Adrenal gland (tissue), 5 donors: ENCODE results near the gene RAD51B.

Experiments used
- POLR2A ChIP-seq, 2 donors: fragments of 450-650 bp; IDR thresholded peaks; one replicate each; pipeline ENCODE4 v1.6.1; 2017; ENCODE audit warnings: antibody characterized with exemption in 2 of 2, mild to moderate bottlenecking in 2 of 2, moderate library complexity in 1 of 2
- TF ChIP-seq, protein P1 (sequence below), 6 experiments: fragments of 450-650 bp in 4 of 6; fragments of 200-600 bp in 2 of 6; sonication (generic) in 1 of 6; IDR thresholded peaks; 1 replicate in 5 of 6; 2 replicates in 1 of 6; pipeline versions ENCODE4 v1.5.1 to v1.8.0; 2016 to 2021; ENCODE audit warnings: antibody characterized with exemption in 6 of 6, mild to moderate bottlenecking in 2 of 6, moderate library complexity in 1 of 6
- donor health status: DM: no; HTN: no; CAD: no.

DNA sequence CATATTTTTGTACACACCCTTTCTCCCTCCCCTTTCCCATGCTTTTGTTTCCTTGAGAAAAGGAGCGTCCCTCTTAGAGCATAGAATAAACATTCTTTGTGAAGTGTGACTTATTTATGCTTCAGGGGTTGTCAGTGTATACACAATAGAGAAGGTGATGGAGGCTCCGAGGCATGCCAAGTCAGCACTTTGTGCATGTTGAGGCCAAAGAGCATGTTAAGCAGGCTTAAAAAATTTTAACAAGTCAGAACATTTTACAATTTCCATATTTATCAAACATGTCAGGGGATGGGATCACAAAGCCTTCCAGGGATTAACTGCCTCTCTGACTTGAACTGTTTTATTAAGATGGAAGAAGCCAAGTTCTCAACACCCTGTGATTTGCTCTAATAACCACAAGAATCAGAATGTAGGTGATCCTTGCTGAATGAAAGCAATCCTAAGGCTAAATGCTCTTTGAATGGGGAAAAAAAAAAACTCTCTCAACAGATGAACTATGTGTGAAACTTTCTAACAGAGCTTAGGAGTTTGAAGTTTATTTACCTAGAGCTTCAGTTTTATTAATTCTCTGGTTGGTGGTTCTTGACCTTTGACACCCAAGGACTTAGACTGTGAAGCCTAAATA lies 223.1 kb downstream of the RAD51B start:
- TF ChIP-seq, protein P1, sequence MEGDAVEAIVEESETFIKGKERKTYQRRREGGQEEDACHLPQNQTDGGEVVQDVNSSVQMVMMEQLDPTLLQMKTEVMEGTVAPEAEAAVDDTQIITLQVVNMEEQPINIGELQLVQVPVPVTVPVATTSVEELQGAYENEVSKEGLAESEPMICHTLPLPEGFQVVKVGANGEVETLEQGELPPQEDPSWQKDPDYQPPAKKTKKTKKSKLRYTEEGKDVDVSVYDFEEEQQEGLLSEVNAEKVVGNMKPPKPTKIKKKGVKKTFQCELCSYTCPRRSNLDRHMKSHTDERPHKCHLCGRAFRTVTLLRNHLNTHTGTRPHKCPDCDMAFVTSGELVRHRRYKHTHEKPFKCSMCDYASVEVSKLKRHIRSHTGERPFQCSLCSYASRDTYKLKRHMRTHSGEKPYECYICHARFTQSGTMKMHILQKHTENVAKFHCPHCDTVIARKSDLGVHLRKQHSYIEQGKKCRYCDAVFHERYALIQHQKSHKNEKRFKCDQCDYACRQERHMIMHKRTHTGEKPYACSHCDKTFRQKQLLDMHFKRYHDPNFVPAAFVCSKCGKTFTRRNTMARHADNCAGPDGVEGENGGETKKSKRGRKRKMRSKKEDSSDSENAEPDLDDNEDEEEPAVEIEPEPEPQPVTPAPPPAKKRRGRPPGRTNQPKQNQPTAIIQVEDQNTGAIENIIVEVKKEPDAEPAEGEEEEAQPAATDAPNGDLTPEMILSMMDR (IDR thresholded peaks at IDR 0.05) = no peak
- TF ChIP-seq POLR2A (IDR thresholded peaks at IDR 0.05) = no peak
